ENCODE measurements around the gene BOLA2B.
A peak's percentile ranks its signal among the peaks of the same experiment; 100 is the strongest.

Gene BOLA2B

GRCh38 chr16:30184891-30185682, 8.4 kb downstream of the BOLA2B start:
- H3K9me3 ChIP-seq (ENCODE audit: control insufficient read depth, insufficient read depth, low read depth, low read length) = no peaks in the 10 kb centered on the region
- TF ChIP-seq PRDM10 (tag by site-specific recombination; IDR thresholded peaks at IDR 0.05) (peak; percentile 51), ZNF10 (tag by site-specific recombination; IDR thresholded peaks at IDR 0.05) (peak; percentile 84), ZSCAN18 (tag by site-specific recombination; IDR thresholded peaks at IDR 0.05) (no peak), ZNF473 (tag by site-specific recombination; IDR thresholded peaks at IDR 0.05) (no peak), ZNF701 (tag by site-specific recombination; IDR thresholded peaks at IDR 0.05) (no peak), ZNF624 (tag by site-specific recombination; IDR thresholded peaks at IDR 0.05) (no peak), ZSCAN4 (tag by site-specific recombination; IDR thresholded peaks at IDR 0.05) (no peak), ZNF600 (tag by site-specific recombination; IDR thresholded peaks at IDR 0.05) (peak; percentile 80), ZNF350 (tag by site-specific recombination; IDR thresholded peaks at IDR 0.05) (no peak), ZNF488 (tag by site-specific recombination; IDR thresholded peaks at IDR 0.05) (no peak), ZBTB7A (tag by site-specific recombination; IDR thresholded peaks at IDR 0.05; ENCODE audit: low read depth) (no peak), OSR2 (tag by site-specific recombination; IDR thresholded peaks at IDR 0.05) (no peak), ZNF692 (tag by site-specific recombination; IDR thresholded peaks at IDR 0.05) (no peak), ZNF580 (tag by site-specific recombination; IDR thresholded peaks at IDR 0.05) (no peak), ZNF132 (tag by site-specific recombination; IDR thresholded peaks at IDR 0.05; ENCODE audit: borderline replicate concordance) (no peak), ZNF639 (tag by site-specific recombination; IDR thresholded peaks at IDR 0.05) (0 out of 2 replicates have a peak, but pooled peaks have one; percentile 4), ZNF621 (tag by site-specific recombination; IDR thresholded peaks at IDR 0.05) (no peak), ZNF768 (tag by site-specific recombination; IDR thresholded peaks at IDR 0.05) (no peak), ZFP37 (tag by site-specific recombination; IDR thresholded peaks at IDR 0.05) (no peak), EGR2 (tag by site-specific recombination; IDR thresholded peaks at IDR 0.05; ENCODE audit: low read depth) (0 out of 2 replicates have a peak, but pooled peaks have one; percentile 3), ZBTB48 (tag by site-specific recombination; IDR thresholded peaks at IDR 0.05) (no peak)
- H3K27ac ChIP-seq (ENCODE audit: extremely low read depth, low read depth, low read length) = no peak overlapping the region
- peaks cover 3% of the 10 kb centered on the region; the same call in 1 of the 2 replicates for H3K4me1 ChIP-seq (ENCODE audit: control insufficient read depth, insufficient read depth, low read length)
- ChIA-PET CTCF (interaction anchor here (1.0 to 1.7 kb wide), 2 partner anchors 93 to 225 kb away, joined by 4 read pairs; no protein-coding TSS in a partner anchor), POLR2A (interaction anchor here (1.0 kb wide), 1 partner anchor 222 kb away, joined by 3 read pairs; the partner anchor contains the start of gene ZNF771)
- peaks cover 0 to 15% of the 10 kb centered on the region in 2 experiments; a peak in 1 of 3 replicates for H3K36me3 ChIP-seq (ENCODE audit: control insufficient read depth in 2 of 2, insufficient read depth in 1 of 2, low read length in 2 of 2)
- H3K4me3 ChIP-seq (ENCODE audit: low read depth, low read length) = no peak overlapping the region
